ENCODE measurements around the gene PCBP3.
A peak's percentile ranks its signal among the peaks of the same experiment; 100 is the strongest.

The PCBP3 gene

GRCh38 chr21:45764792-45765191 lies 121.3 kb downstream of the PCBP3 start:
- DNase-seq: no peak

GRCh38 chr21:45765375-45765774 lies 121.8 kb downstream of the PCBP3 start:
- no peak for DNase-seq

- no peak for DNase-seq
Observed at GRCh38 chr21:45766055-45766454, 122.5 kb downstream of the PCBP3 start.

GRCh38 chr21:45766501-45766900 lies 123.0 kb downstream of the PCBP3 start:
- no peak for DNase-seq

GRCh38 chr21:45767071-45768006 lies 123.8 kb downstream of the PCBP3 start:
- DNase-seq: peak; percentile 29

GRCh38 chr21:45768011-45768739 lies 124.7 kb downstream of the PCBP3 start:
- peak; percentile 7 for DNase-seq

GRCh38 chr21:45768740-45769048 lies 125.2 kb downstream of the PCBP3 start:
- DNase-seq: peak; percentile 29

GRCh38 chr21:45769294-45769693 lies 125.8 kb downstream of the PCBP3 start:
- DNase-seq: peak; percentile 18

- DNase-seq: no peak
Observed at GRCh38 chr21:45769896-45770295, 126.4 kb downstream of the PCBP3 start.

GRCh38 chr21:45772180-45772579 lies 128.7 kb downstream of the PCBP3 start:
- no peak for DNase-seq

GRCh38 chr21:45774291-45774690 lies 130.8 kb downstream of the PCBP3 start:
- DNase-seq: no peak

- no peak for DNase-seq
Observed at GRCh38 chr21:45776971-45777370, 133.4 kb downstream of the PCBP3 start.

- no peak for DNase-seq
Observed at GRCh38 chr21:45778686-45779085, 135.2 kb downstream of the PCBP3 start.

GRCh38 chr21:45779226-45779625 lies 135.7 kb downstream of the PCBP3 start:
- no peak for DNase-seq

GRCh38 chr21:45780647-45781046 lies 137.1 kb downstream of the PCBP3 start:
- DNase-seq: no peak

GRCh38 chr21:45781741-45782140 lies 138.2 kb downstream of the PCBP3 start:
- no peak for DNase-seq

- DNase-seq: no peak
Observed at GRCh38 chr21:45786660-45787059, 143.1 kb downstream of the PCBP3 start.

- no peak for DNase-seq
Observed at GRCh38 chr21:45787371-45787770, 143.8 kb downstream of the PCBP3 start.

- DNase-seq: no peak
Observed at GRCh38 chr21:45788198-45788597, 144.7 kb downstream of the PCBP3 start.

GRCh38 chr21:45788637-45789506 lies 145.3 kb downstream of the PCBP3 start:
- no peak for DNase-seq

- DNase-seq: no peak
Observed at GRCh38 chr21:45790427-45790826, 146.9 kb downstream of the PCBP3 start.

GRCh38 chr21:45791562-45792418 lies 148.3 kb downstream of the PCBP3 start:
- no peak for DNase-seq

Measured in CD4-positive, alpha-beta T cell treated with Interleukin-17A for 4 hours (primary cell).